VCaP (cell line): ENCODE measurements around the gene FBXO24.

ENCODE experiments used
- H3K27ac ChIP-seq: fragments of 450-650 bp; 2 replicates; pipeline ENCODE4 v1.5.1; 2017
- TF ChIP-seq, protein P1 (sequence below): fragments of 450-650 bp; conservative IDR thresholded peaks from 2 replicates; pipeline ENCODE4 v1.5.1; 2017; ENCODE audit warnings: mild to moderate bottlenecking, moderate library complexity

FBXO24 gene

GRCh38 chr7:100649826-100650565 is 63.9 kb downstream of the FBXO24 start:
- TF ChIP-seq, protein P1, sequence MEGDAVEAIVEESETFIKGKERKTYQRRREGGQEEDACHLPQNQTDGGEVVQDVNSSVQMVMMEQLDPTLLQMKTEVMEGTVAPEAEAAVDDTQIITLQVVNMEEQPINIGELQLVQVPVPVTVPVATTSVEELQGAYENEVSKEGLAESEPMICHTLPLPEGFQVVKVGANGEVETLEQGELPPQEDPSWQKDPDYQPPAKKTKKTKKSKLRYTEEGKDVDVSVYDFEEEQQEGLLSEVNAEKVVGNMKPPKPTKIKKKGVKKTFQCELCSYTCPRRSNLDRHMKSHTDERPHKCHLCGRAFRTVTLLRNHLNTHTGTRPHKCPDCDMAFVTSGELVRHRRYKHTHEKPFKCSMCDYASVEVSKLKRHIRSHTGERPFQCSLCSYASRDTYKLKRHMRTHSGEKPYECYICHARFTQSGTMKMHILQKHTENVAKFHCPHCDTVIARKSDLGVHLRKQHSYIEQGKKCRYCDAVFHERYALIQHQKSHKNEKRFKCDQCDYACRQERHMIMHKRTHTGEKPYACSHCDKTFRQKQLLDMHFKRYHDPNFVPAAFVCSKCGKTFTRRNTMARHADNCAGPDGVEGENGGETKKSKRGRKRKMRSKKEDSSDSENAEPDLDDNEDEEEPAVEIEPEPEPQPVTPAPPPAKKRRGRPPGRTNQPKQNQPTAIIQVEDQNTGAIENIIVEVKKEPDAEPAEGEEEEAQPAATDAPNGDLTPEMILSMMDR, result no peak
- no peak overlapping the region for H3K27ac ChIP-seq
